ENCODE measurements around the gene FLYWCH1.
A peak's percentile ranks its signal among the peaks of the same experiment; 100 is the strongest.

The FLYWCH1 gene

GRCh38 chr16:2968368-2968737, 56.6 kb downstream of the FLYWCH1 start:
- H3K36me3 ChIP-seq (ENCODE audit: control insufficient read depth, low read depth, low read length), result peaks cover 5% of the 10 kb centered on the region
- H3K4me3 ChIP-seq (ENCODE audit: low read length), result peak overlapping the region; percentile 80
- peaks cover 40% of the 10 kb centered on the region for H3K27me3 ChIP-seq (ENCODE audit: control insufficient read depth, insufficient read depth, low read length)
- peaks cover 6% of the 10 kb centered on the region for H3K4me1 ChIP-seq (ENCODE audit: control insufficient read depth, low read depth, low read length)
- H3K9me3 ChIP-seq (ENCODE audit: control insufficient read depth, low read depth, low read length), result no peaks in the 10 kb centered on the region
- no peak overlapping the region for H3K9ac ChIP-seq (ENCODE audit: low read length)
- H3K27ac ChIP-seq (ENCODE audit: low read length), result no peak overlapping the region

DNA sequence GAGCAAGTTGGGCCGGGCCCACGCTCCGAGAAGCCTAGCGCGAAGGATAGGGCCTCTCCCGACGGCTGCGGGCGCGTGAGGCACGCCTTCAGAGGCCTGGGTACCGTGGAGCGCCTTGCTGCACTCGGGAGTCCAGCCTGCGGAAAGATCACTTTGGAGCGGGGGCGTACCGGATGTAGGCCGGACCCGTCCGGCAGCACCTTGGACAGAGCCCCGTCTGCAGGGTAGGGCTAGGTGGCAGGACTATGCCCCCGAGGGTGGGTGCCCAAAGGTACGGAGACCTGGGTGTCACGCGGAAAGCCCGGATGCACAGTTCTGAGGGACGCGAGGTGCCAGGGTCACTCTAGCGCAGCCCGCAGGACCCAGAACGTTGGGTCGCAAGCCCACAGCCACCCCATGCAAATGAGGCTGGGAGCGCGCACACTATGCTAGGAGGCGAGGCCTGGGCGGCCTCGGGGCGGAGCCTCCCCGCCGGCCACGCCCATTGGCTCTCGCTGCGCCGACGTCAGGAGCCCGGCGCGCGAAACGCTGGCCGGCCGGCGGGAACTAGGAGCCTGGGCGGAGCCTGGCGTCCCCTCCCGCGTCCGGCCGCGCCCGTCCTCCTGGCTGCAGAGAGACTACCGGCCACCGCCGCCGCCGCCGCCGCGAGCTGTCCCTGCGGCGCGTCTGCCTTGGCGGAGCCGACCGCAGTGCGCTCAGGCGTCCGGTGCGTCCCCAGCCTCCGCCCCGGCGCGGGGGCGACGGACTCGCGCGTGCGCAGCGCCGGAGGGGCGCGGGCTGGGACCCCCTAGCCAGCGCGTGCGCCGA, 57.2 kb downstream of the FLYWCH1 start, which contains the start of gene PAQR4:
Gene PAQR4 (plus strand): TSS at position 611 of the 807 bp plus-strand sequence. CDS start 327 bp downstream, outside the sequence.
- peaks cover 5% of the 10 kb centered on the region for H3K36me3 ChIP-seq (ENCODE audit: control insufficient read depth, low read depth, low read length)
- H3K9me3 ChIP-seq (ENCODE audit: control insufficient read depth, low read depth, low read length), result no peaks in the 10 kb centered on the region
- H3K4me1 ChIP-seq (ENCODE audit: control insufficient read depth, low read depth, low read length), result peaks cover 6% of the 10 kb centered on the region
- H3K9ac ChIP-seq (ENCODE audit: low read length), result peak within 1 kb of the TSS; percentile 67
- peak within 1 kb of the TSS; percentile 80 for H3K4me3 ChIP-seq (ENCODE audit: low read length)
- peaks cover 40% of the 10 kb centered on the region for H3K27me3 ChIP-seq (ENCODE audit: control insufficient read depth, insufficient read depth, low read length)
- no peak within 1 kb of the TSS for H3K27ac ChIP-seq (ENCODE audit: low read length)

DNA sequence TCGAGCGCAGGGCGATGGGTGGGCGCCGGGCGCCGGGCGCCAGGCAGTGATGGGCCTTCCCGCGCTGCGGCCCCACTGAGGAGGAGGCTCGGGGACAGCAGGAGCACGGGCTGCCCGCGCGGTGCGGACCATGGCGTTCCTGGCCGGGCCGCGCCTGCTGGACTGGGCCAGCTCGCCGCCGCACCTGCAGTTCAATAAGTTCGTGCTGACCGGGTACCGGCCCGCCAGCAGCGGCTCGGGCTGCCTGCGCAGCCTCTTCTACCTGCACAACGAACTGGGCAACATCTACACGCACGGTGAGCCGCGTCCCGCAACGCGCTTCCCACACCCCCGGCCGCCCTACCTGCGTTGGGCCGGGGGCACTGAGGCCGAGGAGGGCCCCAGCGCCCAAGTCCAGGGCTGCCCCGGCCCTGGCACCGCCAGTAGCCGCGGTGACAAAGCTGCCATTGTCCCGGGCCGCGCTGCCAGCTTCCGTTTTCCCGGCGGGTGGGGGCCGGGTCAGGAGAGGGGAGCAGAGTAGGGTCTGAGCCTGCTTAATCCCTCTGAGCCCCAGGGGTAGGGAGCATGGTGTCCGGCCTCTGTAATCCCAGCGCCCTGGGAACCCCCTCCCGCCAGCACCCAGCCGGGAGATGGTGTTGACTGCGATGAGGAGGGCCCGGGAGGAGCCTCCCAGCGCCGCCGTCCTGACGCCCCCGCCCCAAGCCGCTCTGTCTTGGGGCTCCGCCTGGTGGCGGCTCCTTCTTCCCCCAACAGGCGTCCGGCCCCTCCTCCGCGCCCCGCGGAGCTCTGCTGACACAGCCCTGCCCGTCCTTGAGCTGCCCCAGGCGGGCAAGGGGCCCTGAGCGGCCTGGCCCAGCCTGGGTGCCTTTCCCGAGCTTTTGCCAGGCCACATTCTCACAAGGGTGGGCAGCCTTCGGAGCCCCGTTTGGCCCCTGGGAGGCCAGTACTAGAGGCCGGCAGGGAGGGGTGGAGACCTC, 58.1 kb downstream of the FLYWCH1 start:
- H3K4me1 ChIP-seq (ENCODE audit: control insufficient read depth, low read depth, low read length), result peaks cover 6% of the 10 kb centered on the region
- H3K27ac ChIP-seq (ENCODE audit: low read length), result no peak overlapping the region
- peak overlapping the region; percentile 80 for H3K4me3 ChIP-seq (ENCODE audit: low read length)
- peak overlapping the region; percentile 67 for H3K9ac ChIP-seq (ENCODE audit: low read length)
- peaks cover 10% of the 10 kb centered on the region for H3K36me3 ChIP-seq (ENCODE audit: control insufficient read depth, low read depth, low read length)
- peaks cover 32% of the 10 kb centered on the region for H3K27me3 ChIP-seq (ENCODE audit: control insufficient read depth, insufficient read depth, low read length)
- H3K9me3 ChIP-seq (ENCODE audit: control insufficient read depth, low read depth, low read length), result no peaks in the 10 kb centered on the region

GRCh38 chr16:2970563-2970962, 58.8 kb downstream of the FLYWCH1 start:
- Histone ChIP-seq H3K27me3 (ENCODE audit: control insufficient read depth, insufficient read depth, low read length) (peaks cover 31% of the 10 kb centered on the region), H3K9me3 (ENCODE audit: control insufficient read depth, low read depth, low read length) (no peaks in the 10 kb centered on the region), H3K9ac (ENCODE audit: low read length) (peak overlapping the region; percentile 67), H3K4me3 (ENCODE audit: low read length) (peak overlapping the region; percentile 80), H3K27ac (ENCODE audit: low read length) (no peak overlapping the region), H3K36me3 (ENCODE audit: control insufficient read depth, low read depth, low read length) (peaks cover 14% of the 10 kb centered on the region), H3K4me1 (ENCODE audit: control insufficient read depth, low read depth, low read length) (peaks cover 6% of the 10 kb centered on the region)

DNA sequence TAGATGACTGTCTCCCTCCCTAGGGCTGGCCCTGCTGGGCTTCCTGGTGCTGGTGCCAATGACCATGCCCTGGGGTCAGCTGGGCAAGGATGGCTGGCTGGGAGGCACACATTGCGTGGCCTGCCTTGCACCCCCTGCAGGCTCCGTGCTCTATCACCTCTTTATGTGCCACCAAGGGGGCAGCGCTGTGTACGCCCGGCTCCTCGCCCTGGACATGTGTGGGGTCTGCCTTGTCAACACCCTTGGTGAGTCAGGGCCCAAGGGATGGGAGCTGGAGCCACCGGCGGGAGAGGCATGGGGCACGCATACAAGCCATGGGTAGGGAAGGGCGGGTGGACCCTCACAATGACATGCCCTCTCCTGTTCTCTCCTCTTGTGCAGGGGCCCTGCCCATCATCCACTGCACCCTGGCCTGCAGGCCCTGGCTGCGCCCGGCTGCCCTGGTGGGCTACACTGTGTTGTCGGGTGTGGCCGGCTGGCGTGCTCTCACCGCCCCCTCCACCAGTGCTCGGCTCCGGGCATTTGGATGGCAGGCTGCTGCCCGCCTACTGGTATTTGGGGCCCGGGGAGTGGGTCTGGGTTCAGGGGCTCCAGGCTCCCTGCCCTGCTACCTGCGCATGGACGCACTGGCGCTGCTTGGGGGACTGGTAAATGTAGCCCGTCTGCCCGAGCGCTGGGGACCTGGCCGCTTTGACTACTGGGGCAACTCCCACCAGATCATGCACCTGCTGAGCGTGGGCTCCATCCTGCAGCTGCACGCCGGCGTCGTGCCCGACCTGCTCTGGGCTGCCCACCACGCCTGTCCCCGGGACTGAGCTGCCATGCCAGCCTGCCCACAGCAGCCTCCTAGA, 59.6 kb downstream of the FLYWCH1 start:
- peak overlapping the region; percentile 80 for H3K4me3 ChIP-seq (ENCODE audit: low read length)

GRCh38 chr16:2971985-2972784, 60.5 kb downstream of the FLYWCH1 start:
- no peaks in the 10 kb centered on the region for H3K9me3 ChIP-seq (ENCODE audit: control insufficient read depth, low read depth, low read length)
- peaks cover 15% of the 10 kb centered on the region for H3K27me3 ChIP-seq (ENCODE audit: control insufficient read depth, insufficient read depth, low read length)
- H3K9ac ChIP-seq (ENCODE audit: low read length), result no peak overlapping the region
- H3K36me3 ChIP-seq (ENCODE audit: control insufficient read depth, low read depth, low read length), result peaks cover 14% of the 10 kb centered on the region
- H3K4me1 ChIP-seq (ENCODE audit: control insufficient read depth, low read depth, low read length), result peaks cover 6% of the 10 kb centered on the region
- H3K27ac ChIP-seq (ENCODE audit: low read length), result no peak overlapping the region
- no peak overlapping the region for H3K4me3 ChIP-seq (ENCODE audit: low read length)

More for the DNA sequence above, 59.6 kb downstream of the FLYWCH1 start:
- H3K36me3 ChIP-seq (ENCODE audit: control insufficient read depth, low read depth, low read length), result peaks cover 14% of the 10 kb centered on the region
- peaks cover 6% of the 10 kb centered on the region for H3K4me1 ChIP-seq (ENCODE audit: control insufficient read depth, low read depth, low read length)
- H3K9me3 ChIP-seq (ENCODE audit: control insufficient read depth, low read depth, low read length), result no peaks in the 10 kb centered on the region
- peaks cover 23% of the 10 kb centered on the region for H3K27me3 ChIP-seq (ENCODE audit: control insufficient read depth, insufficient read depth, low read length)
- H3K9ac ChIP-seq (ENCODE audit: low read length), result no peak overlapping the region
- no peak overlapping the region for H3K27ac ChIP-seq (ENCODE audit: low read length)

DNA sequence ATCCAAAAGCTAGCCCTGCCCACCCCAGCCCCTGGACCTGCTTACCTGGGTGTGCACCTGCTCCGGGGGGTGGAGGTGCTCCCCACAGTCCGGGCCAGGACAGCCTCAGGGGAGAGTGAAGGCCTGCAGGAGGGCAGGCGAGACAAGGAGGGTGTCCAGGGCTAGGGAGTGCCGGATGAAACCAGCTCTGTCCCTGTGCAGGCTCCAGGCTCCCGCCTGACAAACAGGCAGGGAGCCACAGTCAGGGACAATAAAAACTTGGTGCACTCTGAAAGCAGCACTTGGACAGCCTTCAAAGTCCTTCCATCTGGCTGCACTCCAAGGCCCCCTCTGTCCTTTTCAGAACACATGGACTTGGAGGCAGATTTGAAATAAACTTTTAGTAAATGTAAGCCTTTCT, 61.4 kb downstream of the FLYWCH1 start:
- peaks cover 14% of the 10 kb centered on the region for H3K36me3 ChIP-seq (ENCODE audit: control insufficient read depth, low read depth, low read length)
- H3K27me3 ChIP-seq (ENCODE audit: control insufficient read depth, insufficient read depth, low read length), result peaks cover 5% of the 10 kb centered on the region
- H3K27ac ChIP-seq (ENCODE audit: low read length), result no peak overlapping the region
- H3K9me3 ChIP-seq (ENCODE audit: control insufficient read depth, low read depth, low read length), result no peaks in the 10 kb centered on the region
- peaks cover 6% of the 10 kb centered on the region for H3K4me1 ChIP-seq (ENCODE audit: control insufficient read depth, low read depth, low read length)
- no peak overlapping the region for H3K4me3 ChIP-seq (ENCODE audit: low read length)
- H3K9ac ChIP-seq (ENCODE audit: low read length), result no peak overlapping the region

GRCh38 chr16:2973605-2974318, 62.0 kb downstream of the FLYWCH1 start:
- Histone ChIP-seq H3K4me1 (ENCODE audit: control insufficient read depth, low read depth, low read length) (no peaks in the 10 kb centered on the region), H3K27me3 (ENCODE audit: control insufficient read depth, insufficient read depth, low read length) (no peaks in the 10 kb centered on the region), H3K36me3 (ENCODE audit: control insufficient read depth, low read depth, low read length) (peaks cover 14% of the 10 kb centered on the region), H3K9ac (ENCODE audit: low read length) (no peak overlapping the region), H3K4me3 (ENCODE audit: low read length) (no peak overlapping the region), H3K9me3 (ENCODE audit: control insufficient read depth, low read depth, low read length) (no peaks in the 10 kb centered on the region), H3K27ac (ENCODE audit: low read length) (no peak overlapping the region)

DNA sequence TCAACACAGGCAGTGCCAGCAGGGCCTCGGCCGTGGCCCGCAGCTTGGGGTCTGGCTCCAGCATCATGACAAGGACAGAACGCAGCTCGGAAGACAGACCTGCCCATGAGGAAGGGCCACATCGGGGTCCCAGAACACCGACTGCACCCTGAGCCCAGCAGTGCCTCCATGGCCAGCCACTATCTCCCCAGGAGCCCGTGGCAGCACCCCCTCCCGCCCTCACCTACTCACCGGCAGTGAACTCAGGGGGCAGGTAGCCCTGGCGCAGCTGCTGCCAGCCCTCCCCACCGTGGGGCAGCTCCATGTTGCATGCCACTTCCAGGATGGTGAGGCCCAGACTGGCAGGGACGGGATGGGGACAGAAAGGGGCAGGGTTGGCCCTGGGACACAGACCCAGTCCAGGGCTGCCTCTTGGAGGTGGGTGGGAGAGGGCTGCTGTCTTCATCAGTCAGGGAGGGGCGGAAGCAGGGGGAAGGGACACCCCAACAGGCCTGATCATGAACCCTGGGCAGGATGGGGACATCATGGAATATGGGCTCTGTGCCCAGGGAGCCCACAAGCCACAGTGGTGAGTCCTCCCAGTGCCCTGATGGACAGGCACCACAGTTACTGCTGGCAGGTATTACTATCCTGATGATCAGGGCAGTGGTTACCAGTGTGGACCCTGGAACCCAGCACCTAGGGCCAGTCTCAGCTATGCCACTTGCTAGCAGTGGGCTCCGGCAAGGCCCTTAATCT, 62.8 kb downstream of the FLYWCH1 start:
- H3K4me3 ChIP-seq (ENCODE audit: low read length), result no peak overlapping the region
- no peaks in the 10 kb centered on the region for H3K4me1 ChIP-seq (ENCODE audit: control insufficient read depth, low read depth, low read length)
- H3K36me3 ChIP-seq (ENCODE audit: control insufficient read depth, low read depth, low read length), result peaks cover 14% of the 10 kb centered on the region
- no peaks in the 10 kb centered on the region for H3K9me3 ChIP-seq (ENCODE audit: control insufficient read depth, low read depth, low read length)
- no peaks in the 10 kb centered on the region for H3K27me3 ChIP-seq (ENCODE audit: control insufficient read depth, insufficient read depth, low read length)
- H3K27ac ChIP-seq (ENCODE audit: low read length), result no peak overlapping the region
- no peak overlapping the region for H3K9ac ChIP-seq (ENCODE audit: low read length)
